HG02870 (cell line): ENCODE measurements around the gene ADGRG4.

Experiments used
- ATAC-seq: cut with Tn5 transposase; IDR thresholded peaks from one replicate; pipeline ENCODE4 v1.9.1; 2021; ENCODE audit warnings: mild to moderate bottlenecking, moderate library complexity; ENCODE audit not compliant: unreplicated experiment

ADGRG4 gene

GRCh38 chrX:136292656-136293055 is 8.1 kb upstream of the ADGRG4 start:
- ATAC-seq, result no peak

- no peak for ATAC-seq
Measured at GRCh38 chrX:136295380-136295779, 5.4 kb upstream of the ADGRG4 start.

- ATAC-seq, result no peak
Measured at GRCh38 chrX:136303041-136303440, 2.3 kb downstream of the ADGRG4 start.

GRCh38 chrX:136304493-136304892 is 3.7 kb downstream of the ADGRG4 start:
- no peak for ATAC-seq

GRCh38 chrX:136306182-136306581 is 5.4 kb downstream of the ADGRG4 start:
- ATAC-seq, result no peak

GRCh38 chrX:136307471-136307870 is 6.7 kb downstream of the ADGRG4 start:
- no peak for ATAC-seq

- ATAC-seq, result no peak
Measured at GRCh38 chrX:136310411-136310810, 9.6 kb downstream of the ADGRG4 start.

- ATAC-seq, result no peak
Measured at GRCh38 chrX:136318156-136318555, 17.4 kb downstream of the ADGRG4 start.

GRCh38 chrX:136318895-136319597 is 18.3 kb downstream of the ADGRG4 start:
- ATAC-seq, result no peak

- no peak for ATAC-seq
Measured at GRCh38 chrX:136319600-136319999, 18.8 kb downstream of the ADGRG4 start.

GRCh38 chrX:136321532-136321931 is 20.8 kb downstream of the ADGRG4 start:
- ATAC-seq, result no peak

- no peak for ATAC-seq
Measured at GRCh38 chrX:136322064-136322463, 21.3 kb downstream of the ADGRG4 start.

GRCh38 chrX:136325377-136325776 is 24.6 kb downstream of the ADGRG4 start:
- no peak for ATAC-seq

GRCh38 chrX:136328933-136329332 is 28.2 kb downstream of the ADGRG4 start:
- ATAC-seq, result no peak

- no peak for ATAC-seq
Measured at GRCh38 chrX:136336623-136337022, 35.9 kb downstream of the ADGRG4 start.

- ATAC-seq, result no peak
Measured at GRCh38 chrX:136339702-136340101, 38.9 kb downstream of the ADGRG4 start.

- ATAC-seq, result no peak
Measured at GRCh38 chrX:136344320-136344719, 43.6 kb downstream of the ADGRG4 start.

GRCh38 chrX:136346506-136346905 is 45.7 kb downstream of the ADGRG4 start:
- no peak for ATAC-seq

- ATAC-seq, result no peak
Measured at GRCh38 chrX:136347706-136348105, 46.9 kb downstream of the ADGRG4 start.

GRCh38 chrX:136353526-136354093 is 52.8 kb downstream of the ADGRG4 start:
- no peak for ATAC-seq

GRCh38 chrX:136354201-136354600 is 53.4 kb downstream of the ADGRG4 start:
- no peak for ATAC-seq

GRCh38 chrX:136369377-136369776 is 68.6 kb downstream of the ADGRG4 start:
- no peak for ATAC-seq

- no peak for ATAC-seq
Measured at GRCh38 chrX:136376713-136377112, 76.0 kb downstream of the ADGRG4 start.
